PC-3 (cell line): ENCODE measurements around the gene GTF2F2.

Experiments
- EZH2 ChIP-seq: fragments of 300-600 bp; sonication (generic); IDR thresholded peaks from one replicate; pipeline ENCODE4 v1.6.1; 2017; ENCODE audit warnings: antibody characterized with exemption, mild to moderate bottlenecking, low read length; ENCODE audit not compliant: unreplicated experiment
- TF ChIP-seq, protein P1 (sequence below): fragments of 300-600 bp; sonication (generic); conservative IDR thresholded peaks from 2 replicates; pipeline ENCODE4 v1.5.1; 2017; ENCODE audit warnings: antibody characterized with exemption, low read depth, mild to moderate bottlenecking, low read length

DNA sequence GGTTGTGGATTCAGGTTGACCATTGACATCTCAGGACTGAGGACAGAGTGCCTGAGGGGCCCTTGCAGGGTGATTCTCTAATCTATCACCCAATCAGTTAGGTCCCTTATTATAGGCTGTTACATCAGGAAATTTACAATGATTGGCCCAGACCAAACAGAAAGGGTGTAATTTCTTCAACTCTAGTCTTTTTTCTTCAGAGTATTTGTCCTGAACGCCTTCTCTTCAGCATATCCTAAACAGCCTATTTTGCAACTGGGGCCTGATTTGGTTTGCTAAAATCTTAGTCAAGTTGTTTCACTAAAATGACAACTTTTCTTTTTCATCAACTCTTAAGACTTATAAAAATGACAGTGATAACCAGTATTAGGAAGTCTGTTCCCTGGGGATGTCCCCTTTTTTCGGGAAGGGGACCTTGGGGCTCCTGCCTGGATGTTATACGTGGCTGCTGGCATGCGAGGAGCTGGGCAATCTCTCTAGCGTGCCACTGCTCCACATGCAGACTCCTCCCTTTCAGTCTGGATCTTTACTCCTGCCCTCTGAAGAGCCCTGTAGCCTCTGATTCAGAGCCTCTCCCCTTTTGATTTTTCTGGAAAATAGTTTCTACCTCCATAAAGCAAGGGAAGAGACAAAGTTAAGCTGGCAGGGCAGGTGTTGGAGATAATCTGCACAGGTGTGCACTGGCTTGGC, 19.6 kb upstream of the GTF2F2 start:
- TF ChIP-seq, protein P1, sequence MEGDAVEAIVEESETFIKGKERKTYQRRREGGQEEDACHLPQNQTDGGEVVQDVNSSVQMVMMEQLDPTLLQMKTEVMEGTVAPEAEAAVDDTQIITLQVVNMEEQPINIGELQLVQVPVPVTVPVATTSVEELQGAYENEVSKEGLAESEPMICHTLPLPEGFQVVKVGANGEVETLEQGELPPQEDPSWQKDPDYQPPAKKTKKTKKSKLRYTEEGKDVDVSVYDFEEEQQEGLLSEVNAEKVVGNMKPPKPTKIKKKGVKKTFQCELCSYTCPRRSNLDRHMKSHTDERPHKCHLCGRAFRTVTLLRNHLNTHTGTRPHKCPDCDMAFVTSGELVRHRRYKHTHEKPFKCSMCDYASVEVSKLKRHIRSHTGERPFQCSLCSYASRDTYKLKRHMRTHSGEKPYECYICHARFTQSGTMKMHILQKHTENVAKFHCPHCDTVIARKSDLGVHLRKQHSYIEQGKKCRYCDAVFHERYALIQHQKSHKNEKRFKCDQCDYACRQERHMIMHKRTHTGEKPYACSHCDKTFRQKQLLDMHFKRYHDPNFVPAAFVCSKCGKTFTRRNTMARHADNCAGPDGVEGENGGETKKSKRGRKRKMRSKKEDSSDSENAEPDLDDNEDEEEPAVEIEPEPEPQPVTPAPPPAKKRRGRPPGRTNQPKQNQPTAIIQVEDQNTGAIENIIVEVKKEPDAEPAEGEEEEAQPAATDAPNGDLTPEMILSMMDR = no peak
- TF ChIP-seq EZH2 = no peak
